Epithelial cell of proximal tubule (primary cell): ENCODE data around the gene NFKB2. TPM values are rescaled to one million over a fixed set of nuclear protein-coding genes. Genes with fewer than 3 reads are reported as not detected.
A peak's percentile ranks its signal among the peaks of the same experiment; 100 is the strongest.

Experiments
- DNase-seq: peaks from one replicate; pipeline ENCODE4 v3.0.0-alpha.2; 2011; ENCODE audit warnings: low read depth
- H3K4me3 ChIP-seq: 2 replicates; pipeline ENCODE4 v1.5.1; 2011; ENCODE audit warnings: low read depth, mild to moderate bottlenecking, low read length
- total RNA-seq: library from RNA; depleted of rRNA; stranded (reverse); fragments of >200 nt; gene quantifications from 2 replicates; pipeline ENCODE4 v1.2.3, GENCODE V29; 2015
- TF ChIP-seq, protein P1 (sequence below): conservative IDR thresholded peaks from 2 replicates; pipeline ENCODE4 v1.5.1; 2012; ENCODE audit warnings: low read depth, mild to moderate bottlenecking, low read length

The NFKB2 gene
- total RNA-seq, 1 donor from 2014 or later: 84.9 TPM

DNA sequence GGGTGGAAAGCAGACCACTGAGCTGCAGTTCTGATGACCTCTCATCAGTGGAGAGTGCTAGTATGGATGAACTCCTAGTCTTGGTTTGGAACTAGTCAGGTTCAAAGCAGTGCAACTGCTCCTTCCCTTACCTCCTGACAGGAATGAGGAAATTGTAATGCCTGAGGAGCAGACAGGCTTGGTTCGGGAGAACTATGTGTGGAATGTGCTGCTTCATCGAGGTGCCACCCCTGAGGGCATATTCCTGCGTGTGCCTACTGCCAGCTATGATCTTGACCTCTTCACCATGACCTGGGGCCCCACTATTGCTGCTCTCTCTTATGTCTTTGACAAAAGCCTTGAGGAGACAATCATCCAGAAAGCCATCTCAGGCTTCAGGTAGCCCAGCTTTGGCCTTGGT, 27.4 kb upstream of the NFKB2 start:
- H3K4me3 ChIP-seq: no peak overlapping the region
- TF ChIP-seq, protein P1, sequence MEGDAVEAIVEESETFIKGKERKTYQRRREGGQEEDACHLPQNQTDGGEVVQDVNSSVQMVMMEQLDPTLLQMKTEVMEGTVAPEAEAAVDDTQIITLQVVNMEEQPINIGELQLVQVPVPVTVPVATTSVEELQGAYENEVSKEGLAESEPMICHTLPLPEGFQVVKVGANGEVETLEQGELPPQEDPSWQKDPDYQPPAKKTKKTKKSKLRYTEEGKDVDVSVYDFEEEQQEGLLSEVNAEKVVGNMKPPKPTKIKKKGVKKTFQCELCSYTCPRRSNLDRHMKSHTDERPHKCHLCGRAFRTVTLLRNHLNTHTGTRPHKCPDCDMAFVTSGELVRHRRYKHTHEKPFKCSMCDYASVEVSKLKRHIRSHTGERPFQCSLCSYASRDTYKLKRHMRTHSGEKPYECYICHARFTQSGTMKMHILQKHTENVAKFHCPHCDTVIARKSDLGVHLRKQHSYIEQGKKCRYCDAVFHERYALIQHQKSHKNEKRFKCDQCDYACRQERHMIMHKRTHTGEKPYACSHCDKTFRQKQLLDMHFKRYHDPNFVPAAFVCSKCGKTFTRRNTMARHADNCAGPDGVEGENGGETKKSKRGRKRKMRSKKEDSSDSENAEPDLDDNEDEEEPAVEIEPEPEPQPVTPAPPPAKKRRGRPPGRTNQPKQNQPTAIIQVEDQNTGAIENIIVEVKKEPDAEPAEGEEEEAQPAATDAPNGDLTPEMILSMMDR: no peak
- DNase-seq: no peak

DNA sequence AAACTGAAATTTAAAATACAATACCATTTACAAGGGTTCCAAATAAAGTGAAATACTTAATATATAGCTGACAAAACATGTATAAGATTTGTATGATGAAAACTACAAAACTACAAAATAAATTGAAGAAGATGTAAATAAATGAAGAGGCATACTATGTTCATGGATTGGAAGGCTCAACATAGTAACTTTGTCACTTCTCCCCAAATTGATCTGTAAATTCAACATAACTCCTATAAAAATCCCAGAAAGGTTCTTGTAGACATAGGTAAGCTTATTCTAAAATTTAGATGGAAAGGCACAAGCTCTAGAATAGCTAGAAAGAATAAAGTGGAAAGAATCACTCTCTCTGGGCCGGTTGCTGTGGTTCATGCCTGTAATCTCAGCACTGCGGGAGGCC, 24.2 kb upstream of the NFKB2 start:
- no peak for DNase-seq
- no peak overlapping the region for H3K4me3 ChIP-seq
- TF ChIP-seq, protein P1: no peak

DNA sequence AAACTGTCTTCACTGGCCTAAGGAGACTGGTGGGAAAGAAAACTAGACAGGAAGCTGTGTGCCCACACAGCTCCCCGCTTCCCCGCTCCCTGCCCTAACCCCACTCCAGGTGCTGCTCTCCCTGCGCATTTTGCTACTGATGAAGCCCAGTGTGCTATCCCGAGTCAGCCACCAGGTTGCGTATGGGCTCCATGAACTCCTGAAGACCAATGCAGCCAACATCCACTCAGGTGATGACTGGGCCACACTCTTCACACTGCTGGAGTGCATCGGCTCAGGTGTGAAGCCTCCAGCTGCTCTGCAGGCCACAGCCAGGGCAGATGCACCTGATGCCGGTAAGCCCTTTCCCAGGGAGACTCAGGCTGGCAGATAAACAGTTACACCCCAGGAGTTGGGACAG, 20.3 kb upstream of the NFKB2 start:
- no peak overlapping the region for H3K4me3 ChIP-seq
- no peak for DNase-seq
- TF ChIP-seq, protein P1: peak; percentile 30

DNA sequence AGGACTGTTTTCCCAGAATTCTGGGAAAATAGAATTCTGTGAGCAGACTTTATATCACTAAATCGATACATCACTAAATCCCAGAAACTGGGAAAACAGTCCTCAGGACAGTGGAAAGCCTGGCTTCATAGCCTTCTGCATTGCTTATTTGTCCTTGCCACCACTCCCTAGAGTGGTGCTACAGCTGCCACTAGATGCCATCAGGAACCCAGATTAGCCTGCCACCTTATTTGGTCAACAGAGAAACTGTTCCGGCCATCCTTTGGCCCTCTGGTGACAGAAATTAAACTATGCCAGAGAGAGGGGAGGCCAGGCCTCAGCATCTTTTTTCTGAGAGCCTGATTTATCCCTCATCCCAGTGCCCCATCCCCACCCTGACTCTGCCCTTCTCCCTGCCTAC, 19.6 kb upstream of the NFKB2 start:
- no peak for DNase-seq
- H3K4me3 ChIP-seq: no peak overlapping the region
- TF ChIP-seq, protein P1: no peak

DNA sequence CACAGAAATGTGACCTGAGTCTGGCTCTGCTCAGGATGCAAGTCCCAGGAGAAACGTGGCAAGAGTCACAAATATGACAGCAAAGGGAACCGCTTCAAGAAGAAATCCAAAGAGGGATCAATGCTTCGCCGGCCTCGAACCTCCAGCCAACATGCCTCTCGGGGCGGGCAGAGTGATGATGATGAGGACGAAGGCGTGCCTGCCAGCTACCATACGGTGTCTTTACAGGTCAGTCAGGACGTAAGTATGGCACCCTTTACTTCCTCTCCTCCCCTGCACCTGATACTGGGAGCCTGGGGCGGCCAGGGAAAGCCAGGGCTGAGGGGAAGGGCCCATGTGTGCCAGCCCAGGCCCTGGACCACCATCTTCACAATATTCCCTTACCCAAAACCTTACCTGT, 18.6 kb upstream of the NFKB2 start:
- no peak for DNase-seq
- TF ChIP-seq, protein P1: no peak
- H3K4me3 ChIP-seq: no peak overlapping the region

DNA sequence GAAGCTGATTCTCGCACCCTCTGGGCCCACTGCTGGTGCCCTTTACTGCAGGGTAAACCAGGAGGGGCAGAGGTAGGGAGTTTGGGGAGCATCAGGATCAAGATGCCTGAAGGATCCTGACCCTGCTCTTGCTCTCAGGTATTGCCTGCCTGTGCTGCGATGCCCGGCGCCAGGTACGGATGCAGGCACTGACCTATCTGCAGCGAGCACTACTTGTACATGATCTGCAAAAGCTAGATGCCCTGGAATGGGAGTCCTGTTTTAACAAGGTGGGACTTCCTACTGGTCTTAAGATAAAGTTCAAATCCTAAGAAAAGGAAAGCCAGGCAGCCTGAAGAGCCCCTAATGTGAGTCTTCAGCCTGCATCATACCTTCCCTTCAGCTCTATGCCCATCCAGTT, 16.1 kb upstream of the NFKB2 start:
- H3K4me3 ChIP-seq: no peak overlapping the region
- TF ChIP-seq, protein P1: no peak
- no peak for DNase-seq

DNA sequence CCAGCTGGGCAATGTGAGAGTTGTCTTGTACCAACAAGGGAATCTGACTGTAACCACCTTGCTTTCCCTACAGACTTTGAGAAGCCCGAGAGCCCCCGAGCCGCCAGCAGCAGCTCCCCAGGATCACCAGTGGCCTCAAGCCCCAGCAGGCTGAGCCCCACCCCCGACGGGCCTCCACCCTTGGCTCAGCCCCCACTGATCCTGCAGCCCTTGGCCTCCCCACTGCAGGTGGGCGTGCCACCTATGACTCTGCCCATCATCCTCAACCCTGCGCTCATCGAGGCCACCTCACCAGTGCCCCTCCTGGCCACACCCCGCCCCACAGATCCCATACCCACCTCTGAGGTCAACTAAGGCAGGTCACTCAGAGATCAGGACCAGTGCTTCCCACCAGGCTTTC, 13.5 kb upstream of the NFKB2 start:
- no peak overlapping the region for H3K4me3 ChIP-seq
- TF ChIP-seq, protein P1: no peak
- no peak for DNase-seq
